HG02759 (cell line): ENCODE measurements around the gene RFXAP.

Experiments used
- ATAC-seq: cut with Tn5 transposase; IDR thresholded peaks from one replicate; pipeline ENCODE4 v1.9.1; 2021; ENCODE audit warnings: mild to moderate bottlenecking, moderate library complexity; ENCODE audit not compliant: unreplicated experiment

Gene RFXAP

DNA sequence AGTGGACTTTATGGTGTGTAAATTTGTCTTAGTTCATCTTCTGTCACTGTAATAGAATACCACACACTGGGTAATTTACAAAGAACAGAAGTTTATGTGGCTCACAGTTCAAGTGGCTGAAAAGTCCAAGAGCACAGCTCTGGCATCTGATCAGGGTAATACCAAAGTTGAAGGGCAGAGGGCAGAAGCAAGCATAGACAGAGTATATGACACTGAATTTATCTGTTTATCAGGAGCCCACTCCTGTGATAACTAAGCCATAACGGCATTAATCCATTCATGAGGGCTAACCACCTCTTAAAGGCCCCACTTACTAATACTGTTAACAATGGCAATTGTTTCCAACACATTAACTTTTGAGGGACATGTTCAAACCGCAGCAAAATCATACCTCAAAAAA lies 4.0 kb upstream of the RFXAP start:
- ATAC-seq, result no peak

GRCh38 chr13:36817996-36818803 lies 822 bp upstream of the RFXAP start:
- peak; percentile 1 for ATAC-seq

DNA sequence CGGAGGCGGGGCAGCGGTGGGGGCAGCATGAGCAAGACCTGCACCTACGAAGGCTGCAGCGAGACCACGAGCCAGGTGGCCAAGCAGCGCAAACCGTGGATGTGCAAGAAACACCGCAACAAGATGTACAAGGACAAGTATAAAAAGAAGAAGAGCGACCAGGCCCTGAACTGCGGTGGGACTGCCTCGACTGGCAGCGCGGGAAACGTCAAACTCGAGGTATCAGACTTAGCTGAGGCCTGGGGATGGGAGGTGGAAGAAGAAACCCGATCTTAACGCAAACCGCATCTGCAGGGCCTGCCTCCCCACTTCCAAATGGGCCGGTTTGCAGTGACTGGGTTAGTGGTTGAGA lies 693 bp downstream of the RFXAP start:
- peak; percentile 11 for ATAC-seq

GRCh38 chr13:36820222-36820621 lies 1.2 kb downstream of the RFXAP start:
- ATAC-seq, result peak; percentile 26

GRCh38 chr13:36822785-36823184 lies 3.8 kb downstream of the RFXAP start:
- no peak for ATAC-seq

DNA sequence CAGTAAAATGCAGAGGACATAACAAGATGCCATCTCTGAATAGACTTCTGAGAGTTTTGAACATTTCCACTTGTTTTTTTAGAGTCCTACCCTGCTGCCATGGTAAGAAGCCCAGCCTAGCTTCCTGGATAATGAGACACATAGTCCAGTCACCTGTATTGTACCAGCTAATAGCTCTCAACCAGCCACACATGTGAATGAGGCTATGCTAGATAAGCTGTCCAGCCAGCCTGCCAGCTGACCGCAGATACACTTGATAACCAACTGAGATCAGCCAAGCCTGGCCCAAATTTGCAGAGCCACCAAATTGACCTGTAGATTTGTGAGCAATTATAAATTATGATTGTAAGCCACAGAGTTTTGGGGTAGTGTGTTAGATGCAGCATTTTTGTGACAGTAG lies 10.7 kb downstream of the RFXAP start:
- no peak for ATAC-seq

GRCh38 chr13:36831291-36831690 lies 12.3 kb downstream of the RFXAP start:
- ATAC-seq, result no peak

DNA sequence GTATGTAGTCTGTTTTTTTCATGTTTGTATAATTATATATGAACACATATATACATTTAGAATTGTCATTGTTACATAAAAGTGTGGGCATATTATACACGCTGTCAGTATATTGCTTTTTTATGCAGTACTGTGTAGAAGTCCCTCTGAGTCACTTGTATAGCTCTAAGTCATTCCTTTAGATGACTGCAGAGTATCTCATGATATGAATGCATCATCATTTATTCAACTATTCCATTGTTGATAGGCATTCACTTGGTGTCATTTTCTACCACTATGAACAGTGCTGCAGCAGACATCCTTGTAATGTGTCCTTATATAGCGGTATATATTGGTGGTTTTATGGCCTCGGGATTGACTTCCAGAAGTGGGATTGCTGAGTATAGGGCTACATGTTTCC lies 15.3 kb downstream of the RFXAP start:
- ATAC-seq, result no peak

- no peak for ATAC-seq
Observed at GRCh38 chr13:36837354-36838092, 18.5 kb downstream of the RFXAP start.

DNA sequence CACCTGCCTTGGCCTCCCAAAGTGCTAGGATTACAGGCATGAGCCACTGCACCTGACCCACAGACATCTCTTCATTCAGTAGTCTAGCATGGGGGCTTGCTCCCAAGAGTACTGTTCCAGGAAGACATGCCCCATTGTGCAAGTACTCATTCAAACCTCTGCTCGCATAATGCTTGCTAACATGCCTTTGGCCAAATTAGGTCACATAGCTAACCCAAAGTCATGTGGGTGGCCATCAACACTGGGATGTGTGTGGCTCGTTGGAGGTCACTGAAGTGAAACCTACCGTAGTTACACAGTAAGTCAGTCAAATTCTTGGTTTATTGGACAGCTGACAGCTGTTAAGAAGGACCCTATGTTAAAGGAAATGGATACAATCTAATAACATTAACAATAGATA lies 20.3 kb downstream of the RFXAP start:
- no peak for ATAC-seq

GRCh38 chr13:36839981-36840380 lies 21.0 kb downstream of the RFXAP start:
- no peak for ATAC-seq

DNA sequence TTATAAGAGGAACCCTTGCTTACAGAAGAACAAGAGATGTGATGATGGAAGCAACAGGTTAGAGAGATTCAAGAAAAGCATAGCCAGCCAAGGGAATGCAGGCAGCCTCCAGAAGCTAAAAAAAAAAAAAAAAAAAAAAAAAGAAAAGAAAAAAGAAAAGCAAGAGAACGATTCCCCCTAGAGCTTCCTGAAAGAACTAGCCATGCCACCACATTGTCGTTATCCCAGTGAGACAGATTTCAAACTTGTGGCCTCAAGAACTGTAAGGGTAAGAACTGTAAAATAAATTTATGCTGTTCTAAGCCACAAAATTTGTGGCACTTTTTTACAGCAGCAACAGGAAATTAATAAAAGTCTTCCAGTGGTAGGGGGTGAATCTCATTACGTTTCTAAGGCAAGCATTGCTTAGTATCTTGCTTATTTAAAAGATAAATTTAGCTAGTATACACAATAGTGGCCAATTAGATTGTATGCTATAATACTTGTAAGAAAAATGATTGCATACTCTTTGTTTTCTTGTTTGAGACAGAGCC lies 21.8 kb downstream of the RFXAP start:
- ATAC-seq, result no peak

- no peak for ATAC-seq
Observed at GRCh38 chr13:36841391-36841790, 22.4 kb downstream of the RFXAP start.

- ATAC-seq, result no peak
Observed at GRCh38 chr13:36847606-36848005, 28.6 kb downstream of the RFXAP start.

DNA sequence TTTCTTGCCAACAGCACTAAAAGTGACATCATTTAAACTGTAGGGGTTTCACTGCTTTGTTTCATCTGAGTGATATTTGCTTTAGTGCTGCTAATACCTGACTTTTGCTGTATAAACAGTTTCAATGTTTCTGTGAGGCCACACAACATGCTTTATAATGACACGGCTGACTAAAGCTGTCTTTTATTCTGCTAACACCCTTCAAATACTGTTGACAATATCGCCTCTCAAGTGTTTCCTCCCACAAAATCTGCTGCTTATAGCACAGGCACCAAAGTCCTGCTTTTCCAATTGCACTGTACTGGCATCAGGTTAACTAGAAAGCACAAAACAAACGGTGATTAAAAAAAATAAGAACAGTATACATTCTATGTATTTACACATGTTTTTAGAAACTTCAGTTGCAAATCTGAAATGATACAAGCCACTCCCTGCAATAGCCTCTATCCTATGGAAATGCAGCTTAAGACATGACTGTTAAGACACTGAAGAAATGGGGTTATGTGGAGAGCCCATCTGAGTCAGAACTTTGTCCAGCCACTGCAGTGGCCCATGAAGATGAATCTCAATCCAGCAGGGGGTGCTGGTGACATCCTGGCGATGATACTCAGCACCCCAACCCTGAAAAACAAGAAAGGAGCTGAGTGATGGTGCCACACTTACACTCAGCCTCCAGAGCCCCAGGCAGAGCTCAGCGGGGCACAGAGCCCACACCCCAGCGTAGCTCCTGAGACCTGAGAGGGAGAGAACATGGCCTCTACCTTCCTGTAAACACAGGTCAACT lies 29.4 kb downstream of the RFXAP start:
- ATAC-seq, result no peak

- no peak for ATAC-seq
Observed at GRCh38 chr13:36850790-36851438, 31.9 kb downstream of the RFXAP start.

DNA sequence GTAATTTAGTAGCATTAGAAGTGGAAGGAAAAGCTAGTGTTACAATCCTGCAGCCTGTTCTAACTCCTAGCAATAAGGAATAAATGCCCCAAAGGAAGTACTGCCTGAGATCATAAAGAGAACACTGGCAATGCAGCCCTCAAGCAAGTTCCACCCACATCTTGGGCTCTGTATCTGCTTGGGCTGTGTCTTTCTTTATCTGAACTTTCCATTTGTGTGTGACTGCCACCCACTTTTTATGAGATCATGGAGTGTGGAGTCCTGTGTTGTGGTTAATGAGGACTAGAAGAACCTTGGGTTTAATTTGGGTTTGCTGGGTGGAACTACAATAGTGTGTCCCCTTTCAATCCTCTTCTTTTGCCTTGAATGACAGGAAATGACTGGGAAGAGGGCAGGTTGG lies 38.2 kb downstream of the RFXAP start:
- no peak for ATAC-seq

DNA sequence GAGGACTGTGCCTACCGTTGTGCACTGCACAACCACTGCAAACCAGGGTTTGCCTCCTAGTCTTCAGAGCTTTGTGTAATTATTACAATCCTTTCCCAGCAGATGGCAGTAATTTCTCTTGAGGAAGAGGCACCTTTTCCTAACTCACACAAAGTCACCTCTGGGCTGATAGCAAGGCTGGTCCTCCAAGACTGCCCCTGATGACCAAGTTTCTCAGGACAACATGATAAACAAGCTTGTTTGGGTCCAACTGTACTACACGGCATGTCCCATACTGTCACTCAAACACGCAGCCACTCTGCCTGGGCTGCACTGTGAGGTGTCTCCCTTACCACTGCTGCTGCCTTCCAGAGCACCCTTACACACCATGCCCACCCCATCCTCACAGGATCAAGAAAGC lies 39.3 kb downstream of the RFXAP start:
- ATAC-seq, result no peak

GRCh38 chr13:36859259-36859658 lies 40.2 kb downstream of the RFXAP start:
- ATAC-seq, result no peak

DNA sequence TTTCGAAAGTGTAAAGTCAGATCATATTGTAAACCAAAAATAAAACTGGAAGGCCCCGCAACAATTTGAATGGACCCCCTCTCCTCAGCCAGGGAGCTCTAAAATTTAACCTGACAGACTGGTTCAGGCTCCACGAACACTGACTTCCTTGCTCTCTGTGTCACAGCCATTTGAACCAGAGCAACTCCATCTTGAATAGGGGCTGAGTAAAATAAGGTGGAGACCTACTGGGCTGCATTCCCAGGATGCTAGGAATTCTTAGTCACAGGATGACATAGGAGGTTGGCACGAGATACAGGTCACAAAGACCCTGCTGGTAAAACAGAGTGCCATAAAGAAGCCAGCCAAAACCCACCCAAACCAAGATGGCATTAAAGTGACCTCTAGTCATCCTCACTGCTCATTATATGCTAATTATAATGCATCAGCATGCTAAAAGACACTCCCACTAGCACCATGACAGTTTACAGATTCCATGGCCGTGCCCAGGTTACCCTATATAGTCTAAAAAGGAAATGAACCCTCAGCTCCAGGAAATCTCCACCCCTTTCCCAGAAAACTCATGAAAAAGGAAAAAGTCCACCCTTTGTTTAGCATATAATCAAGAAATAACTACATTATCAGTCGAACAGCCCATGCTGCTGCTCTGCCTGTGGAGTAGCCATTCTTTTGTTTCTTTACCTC lies 43.1 kb downstream of the RFXAP start:
- no peak for ATAC-seq
